ENCODE measurements around the gene CSTPP1. TPM values are rescaled to one million over a fixed set of nuclear protein-coding genes. Genes with fewer than 3 reads are reported as not detected.

Gene CSTPP1
- total RNA-seq, 3 donors from 2014 or later, result 13.4 to 43.6 (median 30.5) TPM

DNA sequence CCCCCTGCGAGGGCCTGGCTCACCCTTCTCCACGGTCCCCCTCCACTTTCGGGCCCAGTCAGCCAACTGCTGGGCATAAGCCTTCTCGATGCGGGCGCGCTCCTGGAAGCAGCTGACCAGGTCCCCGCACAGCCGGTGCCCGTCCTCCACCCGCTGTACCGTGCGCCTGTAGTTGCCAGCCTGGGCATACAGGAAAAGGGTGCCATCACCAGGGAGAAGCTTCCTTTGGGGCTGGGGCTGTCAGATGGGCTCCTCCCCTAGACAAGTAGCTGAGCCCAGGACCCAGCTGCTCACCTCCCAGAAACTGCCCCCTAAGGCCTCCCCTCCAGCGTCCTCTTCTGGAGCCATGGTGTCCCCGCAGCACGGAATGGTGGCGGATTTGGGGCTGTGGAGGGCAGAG, 245.8 kb downstream of the CSTPP1 start:
- Histone ChIP-seq H3K27me3 (no peaks in the 10 kb centered on the region), H3K27ac (peak overlapping the region in 1 of 2 donors; percentile 48), H3K9me3 (no peaks in the 10 kb centered on the region), H3K4me1 (peaks cover 2 to 17% of the 10 kb centered on the region in 2 donors), H3K36me3 (no peaks in the 10 kb centered on the region), H3K4me3 (no peak overlapping the region)
- DNase-seq (ENCODE audit: low spot score in 2 of 2), result no peak
- TF ChIP-seq POLR2A (IDR thresholded peaks at IDR 0.05) (no peak), POLR2AphosphoS5 (IDR thresholded peaks at IDR 0.05) (no peak)
- TF ChIP-seq, protein P1, sequence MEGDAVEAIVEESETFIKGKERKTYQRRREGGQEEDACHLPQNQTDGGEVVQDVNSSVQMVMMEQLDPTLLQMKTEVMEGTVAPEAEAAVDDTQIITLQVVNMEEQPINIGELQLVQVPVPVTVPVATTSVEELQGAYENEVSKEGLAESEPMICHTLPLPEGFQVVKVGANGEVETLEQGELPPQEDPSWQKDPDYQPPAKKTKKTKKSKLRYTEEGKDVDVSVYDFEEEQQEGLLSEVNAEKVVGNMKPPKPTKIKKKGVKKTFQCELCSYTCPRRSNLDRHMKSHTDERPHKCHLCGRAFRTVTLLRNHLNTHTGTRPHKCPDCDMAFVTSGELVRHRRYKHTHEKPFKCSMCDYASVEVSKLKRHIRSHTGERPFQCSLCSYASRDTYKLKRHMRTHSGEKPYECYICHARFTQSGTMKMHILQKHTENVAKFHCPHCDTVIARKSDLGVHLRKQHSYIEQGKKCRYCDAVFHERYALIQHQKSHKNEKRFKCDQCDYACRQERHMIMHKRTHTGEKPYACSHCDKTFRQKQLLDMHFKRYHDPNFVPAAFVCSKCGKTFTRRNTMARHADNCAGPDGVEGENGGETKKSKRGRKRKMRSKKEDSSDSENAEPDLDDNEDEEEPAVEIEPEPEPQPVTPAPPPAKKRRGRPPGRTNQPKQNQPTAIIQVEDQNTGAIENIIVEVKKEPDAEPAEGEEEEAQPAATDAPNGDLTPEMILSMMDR (IDR thresholded peaks at IDR 0.05), result no peak
- intact Hi-C loops (cut with DNase I; ENCODE audit: low total_unique reads), result loop anchor here (10.0 kb wide), 2 partner anchors 72 to 172 kb away; partner anchors contain the start of genes MYBPC3 and NR1H3

DNA sequence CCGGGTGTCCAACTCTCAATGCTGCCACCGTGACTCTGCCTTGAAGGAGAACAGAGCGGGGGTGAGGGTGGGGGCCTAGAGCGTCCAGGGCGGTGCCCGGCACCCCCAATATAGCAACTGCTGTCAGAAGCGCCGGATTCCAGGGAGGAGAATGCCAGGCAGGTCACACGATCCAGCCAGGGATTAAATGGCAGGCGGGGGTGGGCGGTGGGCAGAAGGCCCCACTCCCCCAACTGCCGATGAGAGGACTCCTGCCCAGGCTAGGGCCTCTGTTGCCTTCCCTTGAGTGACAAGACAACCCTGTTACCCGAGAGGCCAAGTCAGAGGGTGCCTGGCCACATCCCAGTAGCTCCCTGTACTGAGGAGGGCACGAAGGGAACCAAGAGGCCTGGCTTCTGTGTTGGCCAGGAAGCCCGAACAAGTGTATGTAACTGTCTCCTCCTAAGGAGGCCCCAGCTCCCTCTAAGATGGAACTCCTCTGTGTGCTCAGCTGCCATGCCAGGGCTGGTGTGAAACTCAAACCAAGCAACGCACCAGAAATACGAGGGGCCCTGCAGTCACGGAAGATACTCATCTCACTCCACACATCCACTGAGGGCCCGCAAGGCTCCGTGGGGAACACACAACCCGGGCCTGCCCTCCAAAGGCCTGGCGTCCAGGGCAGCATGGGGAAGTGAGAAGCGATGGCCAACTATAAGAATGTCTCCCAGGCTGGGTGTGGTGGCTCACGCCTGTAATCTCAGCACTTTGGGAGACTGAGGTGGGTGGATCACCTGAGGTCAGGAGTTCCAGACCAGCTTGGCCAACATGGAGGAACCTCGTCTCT, 246.7 kb downstream of the CSTPP1 start:
- Histone ChIP-seq H3K27me3 (no peaks in the 10 kb centered on the region), H3K4me1 (peaks cover 4 to 10% of the 10 kb centered on the region in 2 donors), H3K36me3 (no peaks in the 10 kb centered on the region), H3K4me3 (no peak overlapping the region), H3K27ac (peak overlapping the region in 1 of 2 donors; percentile 48), H3K9me3 (no peaks in the 10 kb centered on the region)
- TF ChIP-seq, protein P1 (IDR thresholded peaks at IDR 0.05), result no peak
- TF ChIP-seq POLR2AphosphoS5 (IDR thresholded peaks at IDR 0.05) (no peak), POLR2A (IDR thresholded peaks at IDR 0.05) (no peak)
- intact Hi-C loops (cut with DNase I; ENCODE audit: low total_unique reads), result loop anchor here (10.0 kb wide), 2 partner anchors 72 to 172 kb away; partner anchors contain the start of genes MYBPC3 and NR1H3
- DNase-seq (ENCODE audit: low spot score in 2 of 2), result no peak

- Histone ChIP-seq H3K4me3 (no peak overlapping the region), H3K36me3 (no peaks in the 10 kb centered on the region), H3K4me1 (peaks cover 4 to 10% of the 10 kb centered on the region in 2 donors), H3K9me3 (no peaks in the 10 kb centered on the region), H3K27me3 (no peaks in the 10 kb centered on the region), H3K27ac (peak overlapping the region; percentile 89 to 91)
- intact Hi-C loops (cut with DNase I; ENCODE audit: low total_unique reads), result loop anchor here (10.0 kb wide), 2 partner anchors 71 to 171 kb away; partner anchors contain the start of genes MYBPC3 and NR1H3
- TF ChIP-seq POLR2A (IDR thresholded peaks at IDR 0.05) (no peak), POLR2AphosphoS5 (IDR thresholded peaks at IDR 0.05) (no peak)
- TF ChIP-seq, protein P1 (IDR thresholded peaks at IDR 0.05), result no peak
- no peak for DNase-seq (ENCODE audit: low spot score in 2 of 2)
These were observed 247.4 kb downstream of the CSTPP1 start for GRCh38 chr11:47183969-47184368.

DNA sequence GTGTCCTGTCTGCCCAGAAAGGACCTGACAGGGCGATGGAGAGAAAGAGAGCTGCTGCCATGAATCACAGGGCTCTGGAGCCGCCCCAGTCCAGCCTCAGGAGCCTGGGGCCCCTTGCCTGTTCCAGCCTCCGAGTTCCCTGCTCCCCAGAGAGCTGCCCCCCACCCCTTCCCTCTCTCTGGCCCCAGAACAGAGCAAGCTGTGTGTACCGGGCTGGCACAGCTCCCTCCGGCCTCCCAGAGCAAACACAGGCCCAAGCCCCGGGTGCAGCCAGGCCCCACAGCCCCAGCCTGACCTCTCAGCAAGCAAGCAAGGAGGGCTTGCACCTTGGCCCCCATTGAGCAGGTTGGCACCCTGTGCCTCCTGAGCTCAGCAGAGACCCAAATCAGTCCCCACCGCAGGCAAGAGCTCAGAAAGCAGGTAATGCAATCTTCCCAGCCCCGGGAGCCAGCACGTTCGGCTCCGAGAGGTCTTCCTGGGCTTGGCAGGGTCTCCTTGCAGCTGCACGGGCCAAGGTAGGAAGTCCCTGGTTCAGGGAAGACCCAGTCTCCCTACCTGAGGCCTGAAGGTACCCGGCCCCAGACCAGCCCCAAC, 248.2 kb downstream of the CSTPP1 start:
- Histone ChIP-seq H3K27me3 (no peaks in the 10 kb centered on the region), H3K36me3 (no peaks in the 10 kb centered on the region), H3K4me1 (peaks cover 4 to 10% of the 10 kb centered on the region in 2 donors), H3K4me3 (peak overlapping the region; percentile 61 to 95 (median 86)), H3K9me3 (no peaks in the 10 kb centered on the region), H3K27ac (peak overlapping the region; percentile 89 to 91)
- DNase-seq (ENCODE audit: low spot score in 2 of 2), result peak in 1 of 2 donors; percentile 69
- intact Hi-C loops (cut with DNase I; ENCODE audit: low total_unique reads), result loop anchor here (10.0 kb wide), 2 partner anchors 70 to 170 kb away; partner anchors contain the start of genes MYBPC3 and NR1H3
- TF ChIP-seq POLR2AphosphoS5 (IDR thresholded peaks at IDR 0.05) (peak in 1 of 3 donors; percentile 2), POLR2A (IDR thresholded peaks at IDR 0.05) (no peak)
- TF ChIP-seq, protein P1 (IDR thresholded peaks at IDR 0.05), result no peak
